ENCODE measurements around the gene ACAD10. TPM values are rescaled to one million over a fixed set of nuclear protein-coding genes. Genes with fewer than 3 reads are reported as not detected.
"Not testable (repeated sequence)": the region's sequence is repeated elsewhere in the genome, so short reads cannot be mapped to it uniquely, and the experiment has no call there.

ACAD10 gene
- 30.8 TPM for total RNA-seq
- long read RNA-seq, full-length matches to known transcripts: 23 of 55 reads
- long read RNA-seq, partial matches to known transcripts: 16 of 55 reads
- long read RNA-seq, other reads (novel, unspliced or antisense): 16 of 55 reads

DNA sequence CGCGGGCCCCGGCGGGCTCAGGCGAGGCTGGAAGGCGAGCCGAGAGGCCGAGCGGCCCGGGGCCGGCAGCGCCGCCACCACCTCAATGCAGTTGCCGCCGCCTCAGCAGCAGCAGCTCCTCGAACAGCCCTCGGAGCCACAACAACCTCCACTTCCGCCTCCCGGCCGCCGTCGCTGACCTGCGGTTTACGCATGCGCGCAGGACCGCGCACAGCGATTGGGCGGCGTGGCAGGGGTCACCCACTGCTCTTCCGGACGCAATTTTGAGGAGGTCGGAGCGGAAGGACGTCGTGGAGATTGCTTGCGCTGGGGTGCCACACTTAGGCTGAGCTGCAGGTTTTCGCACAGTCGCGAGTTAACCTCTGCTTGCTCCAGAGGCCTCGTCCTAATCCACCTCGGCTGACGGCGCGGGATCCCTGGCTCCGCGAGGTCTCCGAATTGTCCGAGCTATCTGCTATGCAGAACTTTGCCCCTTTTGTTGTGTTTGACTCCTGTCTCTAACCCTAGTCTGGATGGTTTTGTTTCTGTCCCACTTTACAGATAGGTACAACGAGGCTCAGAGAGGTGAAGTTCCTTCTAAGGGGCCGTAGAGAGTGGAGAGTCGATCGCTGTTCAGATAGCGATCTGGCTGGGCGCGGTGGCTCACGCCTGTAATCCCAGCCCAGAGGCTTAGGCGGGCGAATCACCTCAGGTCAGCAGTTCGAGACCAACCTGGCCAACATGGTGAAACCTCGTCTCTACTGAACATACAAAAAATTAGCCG is at the start of gene ACAD10, which contains the start of gene BRAP:
Gene ACAD10, plus strand, starts transcription at position 243 of the 763 bp plus-strand sequence. CDS start 6,657 bp downstream, outside the sequence.
Gene BRAP, minus strand, starts transcription at position 146 of the 763 bp plus-strand sequence. CDS start 164 bp downstream, outside the sequence.
- intact Hi-C loops (cut with DNase I): loop anchor here (2.0 kb wide), 1 partner anchor 87 kb away; the partner anchor contains the start of gene ATXN2
- DNase-seq (ENCODE audit: low spot score): peak; percentile 97

DNA sequence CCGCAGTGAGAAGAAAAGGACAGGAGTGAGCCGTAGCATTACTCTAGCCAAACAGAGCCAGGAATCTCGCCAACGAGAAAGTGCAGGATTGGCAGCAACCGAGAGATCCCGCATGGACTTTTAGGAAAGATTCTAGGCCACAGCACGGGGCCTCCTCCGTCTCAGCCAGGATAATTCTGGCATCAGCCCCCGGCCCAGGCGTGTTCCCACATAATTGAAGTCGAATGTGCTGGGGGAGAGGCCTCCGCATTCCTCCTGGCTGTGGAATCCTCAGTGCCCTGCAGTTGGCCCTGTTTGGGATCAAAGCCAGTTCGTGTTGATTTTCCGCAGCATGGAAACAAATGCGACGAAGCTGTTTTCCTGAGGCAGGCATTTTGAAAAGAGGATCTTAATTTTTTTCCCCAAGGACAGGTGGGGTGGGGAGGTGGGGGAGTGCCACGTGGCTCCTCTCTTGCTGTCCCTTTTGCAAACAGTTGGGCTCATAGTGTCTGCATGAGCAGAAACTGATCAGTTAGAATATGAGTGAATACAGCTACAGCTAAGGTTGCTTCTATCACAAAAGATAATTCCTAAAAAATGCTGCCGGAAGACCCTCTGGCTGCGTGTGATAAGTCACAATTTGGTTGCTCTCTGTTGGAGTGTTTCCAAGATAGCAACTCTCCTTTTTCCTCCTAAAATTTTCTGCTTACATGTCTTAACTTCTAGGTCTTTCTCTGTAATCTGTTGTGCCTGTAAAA is 49.5 kb upstream of the ACAD10 start:
- peak; percentile 75 for DNase-seq (ENCODE audit: low spot score)
- intact Hi-C loops (cut with DNase I): loop anchor here (5.0 kb wide), 1 partner anchor 39 kb away; the partner anchor contains the start of gene ATXN2

DNA sequence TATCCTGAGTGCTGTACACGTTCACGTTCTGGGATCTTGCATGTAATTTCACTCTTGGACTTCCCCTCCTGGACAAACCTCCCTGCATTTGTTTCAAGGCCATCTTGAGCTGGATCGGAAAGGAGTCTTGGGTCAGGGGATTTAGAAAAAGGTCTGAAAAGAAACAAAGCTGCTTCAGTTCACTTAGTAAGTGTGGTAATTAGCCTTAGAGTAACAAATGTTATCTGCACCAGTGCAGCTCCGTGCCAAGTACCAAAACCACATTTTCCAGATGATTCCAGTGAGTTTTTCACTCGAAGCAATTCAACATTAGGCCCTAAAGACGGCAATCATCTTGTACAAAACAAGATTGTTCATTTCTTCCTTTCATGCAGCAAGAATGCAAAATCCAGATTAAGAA is 47.3 kb upstream of the ACAD10 start:
- intact Hi-C loops (cut with DNase I): loop anchor here (5.0 kb wide), 1 partner anchor 41 kb away; the partner anchor contains the start of gene ATXN2

DNA sequence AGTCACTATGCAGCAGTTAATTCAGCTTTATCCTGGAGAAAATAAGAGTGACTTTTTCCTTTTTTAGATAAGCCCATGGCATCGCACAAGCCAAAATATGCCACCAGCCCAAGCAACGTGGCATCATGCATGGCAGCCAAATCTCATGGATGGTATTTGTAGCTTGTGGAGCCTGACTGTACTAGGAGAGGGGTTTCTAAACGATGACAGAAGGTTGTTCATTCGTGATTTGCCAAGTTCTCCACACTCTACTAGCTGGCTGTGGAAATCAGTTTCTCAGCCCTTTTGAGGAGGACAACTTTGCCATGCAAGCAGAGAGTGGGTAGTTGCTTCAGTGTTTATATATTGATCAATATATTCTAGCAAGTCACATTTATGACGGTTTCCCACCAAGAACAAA is 45.3 kb upstream of the ACAD10 start:
- intact Hi-C loops (cut with DNase I): no loop called here

More for the DNA sequence above, 47.3 kb upstream of the ACAD10 start:
- DNase-seq (ENCODE audit: low spot score): no peak

DNA sequence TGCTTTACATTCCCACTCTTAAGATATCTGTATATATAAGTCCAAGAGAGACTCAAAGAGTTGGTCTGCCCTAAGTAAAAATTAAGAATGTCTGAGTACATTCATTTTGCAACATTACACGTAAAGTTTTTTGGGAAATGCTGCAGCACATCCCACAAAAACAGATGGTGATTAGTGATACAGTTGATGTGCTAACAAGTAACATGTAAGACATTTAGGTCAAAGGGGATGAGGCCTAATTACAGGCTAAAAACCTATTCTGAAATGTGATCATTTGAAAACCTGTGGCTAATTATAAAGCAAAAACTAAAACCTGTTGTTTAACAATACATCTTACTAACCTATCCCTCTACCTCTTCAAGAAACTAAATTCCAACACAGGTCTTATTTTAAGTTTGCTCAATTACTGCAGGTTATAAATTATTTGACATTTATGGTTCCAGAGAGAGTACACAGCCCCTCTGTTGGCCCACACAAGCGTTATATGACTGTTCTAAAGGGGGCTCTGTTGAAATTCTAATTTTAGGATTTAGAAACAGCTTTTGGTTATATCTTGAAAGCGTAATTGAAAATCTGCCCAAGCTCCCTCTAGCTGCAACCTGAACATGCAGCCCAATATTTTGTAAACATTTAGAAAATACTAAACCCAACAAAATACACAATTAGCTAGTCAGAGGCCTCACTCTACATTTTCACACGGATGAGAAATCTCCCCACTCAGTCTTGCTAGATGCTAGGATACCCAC is 43.0 kb upstream of the ACAD10 start:
- intact Hi-C loops (cut with DNase I): no loop called here
- no peak for DNase-seq (ENCODE audit: low spot score)

More for the DNA sequence above, 45.3 kb upstream of the ACAD10 start:
- no peak for DNase-seq (ENCODE audit: low spot score)

DNA sequence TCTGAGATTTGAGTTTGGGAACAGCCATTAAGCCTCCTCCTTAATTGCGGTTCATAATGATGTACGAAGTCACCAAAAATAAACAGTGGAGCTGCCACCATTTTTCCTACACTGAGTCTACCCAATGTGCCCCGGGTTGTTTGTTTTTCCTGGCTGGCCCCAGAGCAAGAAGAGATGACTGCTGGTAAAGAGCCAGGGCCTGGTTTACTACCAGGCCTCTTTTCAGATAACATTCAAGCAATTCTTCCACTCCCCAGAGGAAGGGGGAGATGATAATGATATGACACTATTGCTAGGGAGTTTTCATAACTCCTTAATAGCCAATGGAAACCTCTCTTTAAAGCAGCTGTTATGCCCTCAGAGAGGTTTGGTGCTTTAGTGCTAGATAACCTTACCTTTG is 42.4 kb upstream of the ACAD10 start:
- DNase-seq (ENCODE audit: low spot score): no peak
- intact Hi-C loops (cut with DNase I): no loop called here

DNA sequence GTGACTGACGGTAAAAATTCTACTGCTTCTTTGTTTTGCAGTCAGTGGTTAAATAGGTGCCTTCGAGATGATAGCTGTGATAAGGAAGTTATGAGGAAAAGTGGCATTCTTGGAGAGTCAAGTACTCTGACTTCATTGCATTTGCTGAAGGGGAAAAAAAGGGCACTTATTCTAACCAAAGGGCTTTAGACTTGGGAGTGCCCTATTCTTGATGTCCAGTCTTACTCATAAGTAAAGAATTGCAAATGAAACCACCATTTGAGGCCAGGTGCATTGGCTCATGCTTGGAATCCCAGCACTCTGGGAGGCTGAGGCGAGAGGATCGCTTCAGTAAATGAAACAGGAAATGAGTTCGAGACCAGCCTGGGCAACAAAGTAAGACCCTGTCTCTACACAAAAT is 40.4 kb upstream of the ACAD10 start:
- intact Hi-C loops (cut with DNase I): no loop called here
- no peak for DNase-seq (ENCODE audit: low spot score)

DNA sequence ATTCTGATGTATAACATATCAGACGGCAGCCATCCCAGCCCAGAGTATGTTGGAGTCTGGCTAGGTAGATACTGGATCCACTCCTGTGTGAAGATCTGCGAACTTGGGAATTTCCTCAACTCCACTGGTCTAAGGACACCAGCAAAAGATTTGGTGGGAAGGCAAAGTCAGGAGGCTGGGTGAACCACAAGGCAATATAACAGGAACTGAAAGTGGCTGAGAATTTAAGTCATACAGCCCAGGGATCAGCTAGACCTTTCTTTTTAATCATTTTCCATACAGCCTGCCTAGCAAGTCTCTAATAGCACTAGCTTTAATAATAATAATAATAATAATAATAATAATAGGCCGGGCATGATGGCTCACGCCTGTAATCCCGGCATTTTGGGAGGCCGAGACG is 34.9 kb upstream of the ACAD10 start:
- DNase-seq (ENCODE audit: low spot score): no peak
- intact Hi-C loops (cut with DNase I): no loop called here

DNA sequence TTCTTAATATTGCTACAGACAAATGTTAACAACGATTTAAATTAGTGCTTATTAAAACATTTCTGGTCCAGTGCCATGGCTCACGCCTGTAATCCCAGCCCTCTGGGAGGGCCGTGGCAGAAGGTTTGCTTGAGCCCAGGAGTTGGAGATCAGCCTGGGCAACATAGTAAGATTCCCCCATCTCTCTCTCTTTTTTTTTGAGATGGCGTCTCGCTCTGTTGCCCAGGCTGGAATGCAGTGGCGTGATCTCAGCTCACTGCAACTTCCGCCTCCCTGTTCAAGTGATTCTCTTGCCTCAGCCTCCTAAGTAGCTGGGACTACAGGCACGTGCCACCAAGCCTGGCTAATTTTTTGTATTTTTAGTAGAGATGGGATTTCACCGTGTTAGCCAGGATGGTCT is 33.3 kb upstream of the ACAD10 start:
- DNase-seq (ENCODE audit: low spot score); intact Hi-C loops (cut with DNase I): not testable (repeated sequence)

DNA sequence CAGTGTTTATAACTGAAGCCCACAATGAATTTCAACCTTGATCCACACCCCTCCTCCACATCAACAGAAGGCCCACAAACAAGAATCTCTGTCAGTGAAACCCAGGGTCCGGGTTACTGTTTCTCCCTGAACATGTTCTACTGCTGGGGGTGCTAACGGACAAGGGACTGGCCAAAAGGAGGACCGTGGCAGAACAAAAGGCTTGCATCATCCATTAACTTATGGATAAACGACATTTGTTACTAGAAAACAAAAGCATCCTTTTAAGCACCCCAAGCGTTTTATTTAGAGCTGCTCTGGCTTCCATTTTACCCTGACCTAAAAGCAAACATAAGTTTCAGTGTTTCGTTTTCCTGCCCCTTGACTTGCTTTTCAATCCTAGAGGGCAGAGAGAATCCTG is 32.3 kb upstream of the ACAD10 start:
- intact Hi-C loops (cut with DNase I): no loop called here
- DNase-seq (ENCODE audit: low spot score): no peak

DNA sequence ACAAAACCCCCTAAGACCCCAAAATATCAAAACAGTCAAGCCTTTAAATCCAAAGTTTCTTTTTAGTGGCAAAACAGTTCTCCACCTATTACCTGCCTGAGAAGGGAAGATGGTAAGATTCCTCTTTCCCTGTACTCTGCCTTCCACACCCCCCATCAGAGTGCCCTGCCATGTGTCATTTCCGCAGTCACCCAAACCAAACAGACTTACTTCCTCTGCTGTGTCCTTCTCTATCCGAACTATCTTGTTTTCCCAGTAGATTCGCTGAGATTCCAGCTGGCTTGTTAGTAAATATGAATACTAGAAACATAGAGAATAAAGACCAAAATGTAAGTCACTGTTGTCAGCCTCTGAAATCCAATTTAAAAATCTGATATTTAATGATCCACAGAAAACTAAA is 30.5 kb upstream of the ACAD10 start:
- no peak for DNase-seq (ENCODE audit: low spot score)
- intact Hi-C loops (cut with DNase I): no loop called here

DNA sequence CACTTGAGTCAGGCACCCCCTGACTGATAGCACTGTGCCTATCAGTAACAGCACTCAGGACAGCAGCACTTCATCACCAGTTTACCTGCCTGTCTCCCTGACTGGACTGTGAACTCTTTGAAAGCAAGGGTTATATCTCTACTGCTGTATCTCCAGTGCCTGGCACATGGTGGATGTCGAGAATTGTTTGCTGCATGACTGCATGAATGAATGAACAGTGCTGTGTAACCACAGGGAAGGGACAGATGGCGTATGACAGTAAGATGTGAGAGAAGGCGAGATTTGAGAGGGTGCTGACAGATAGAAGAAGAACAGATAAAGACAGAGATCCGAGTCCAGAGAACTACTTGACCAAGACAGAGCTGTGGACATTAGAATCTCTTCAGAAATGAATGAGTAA is 29.8 kb upstream of the ACAD10 start:
- DNase-seq (ENCODE audit: low spot score): no peak
- intact Hi-C loops (cut with DNase I): no loop called here

DNA sequence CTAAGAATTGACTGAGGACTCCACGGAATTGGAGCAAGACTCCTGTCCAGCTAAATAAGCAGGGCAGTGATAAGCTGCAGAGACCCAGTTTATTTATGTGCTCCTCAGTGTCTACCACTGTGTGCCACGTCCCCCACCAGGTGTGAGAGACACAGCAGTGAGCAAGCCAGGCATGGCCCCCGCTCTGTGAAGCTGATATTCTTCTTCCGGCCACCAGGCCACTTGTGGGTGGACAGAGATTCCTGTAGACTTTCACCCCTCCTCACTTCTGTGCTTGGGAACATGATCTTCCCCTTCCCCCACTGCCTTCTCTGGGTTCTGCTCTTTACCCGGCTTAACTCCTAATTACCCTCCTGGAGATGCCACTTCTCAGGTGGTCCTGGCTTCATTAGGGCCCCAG is 21.4 kb upstream of the ACAD10 start:
- no peak for DNase-seq (ENCODE audit: low spot score)
- intact Hi-C loops (cut with DNase I): no loop called here

DNA sequence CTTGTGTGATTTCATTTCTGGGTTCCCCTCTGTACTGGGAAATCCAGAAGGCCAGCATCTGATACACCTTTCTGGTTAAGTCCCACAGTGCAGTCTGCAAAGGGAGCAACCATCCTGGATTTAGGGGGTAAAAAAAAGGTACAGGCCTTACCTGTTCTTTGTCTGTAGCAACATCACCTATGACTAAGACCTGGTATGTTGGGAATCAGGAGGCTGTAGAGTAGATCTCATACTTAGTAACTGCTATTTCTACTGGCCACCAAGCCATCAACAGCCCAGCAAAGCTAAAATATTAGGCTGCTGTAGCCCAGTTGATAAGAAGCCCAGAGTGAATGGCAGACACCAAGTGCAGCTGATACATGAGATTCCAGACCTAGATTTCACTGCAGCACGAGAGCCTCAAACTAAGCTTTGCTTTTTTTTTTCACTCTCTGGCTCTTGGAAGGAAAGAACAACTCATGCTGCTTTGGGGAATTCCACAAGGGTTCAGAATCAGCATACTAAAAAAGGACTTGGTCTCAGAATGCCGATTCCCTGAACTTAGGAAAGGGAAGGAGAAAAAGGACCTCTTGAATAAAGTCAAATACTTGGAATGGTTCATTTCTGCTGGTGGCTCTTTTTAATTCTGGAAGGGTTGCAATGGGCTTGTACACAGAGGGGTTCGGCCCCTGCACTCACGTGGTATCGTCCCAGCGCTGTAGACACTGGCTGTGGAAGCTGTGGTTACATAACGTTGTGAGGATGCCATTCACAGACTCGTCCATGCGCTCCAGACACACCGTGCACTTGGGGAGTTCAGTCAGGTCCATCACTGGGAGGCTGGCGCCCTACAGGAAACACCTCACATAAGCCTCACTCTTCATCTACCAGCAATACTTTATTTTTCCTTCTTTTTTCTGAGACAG is 20.6 kb upstream of the ACAD10 start:
- intact Hi-C loops (cut with DNase I): no loop called here
- DNase-seq (ENCODE audit: low spot score): no peak

DNA sequence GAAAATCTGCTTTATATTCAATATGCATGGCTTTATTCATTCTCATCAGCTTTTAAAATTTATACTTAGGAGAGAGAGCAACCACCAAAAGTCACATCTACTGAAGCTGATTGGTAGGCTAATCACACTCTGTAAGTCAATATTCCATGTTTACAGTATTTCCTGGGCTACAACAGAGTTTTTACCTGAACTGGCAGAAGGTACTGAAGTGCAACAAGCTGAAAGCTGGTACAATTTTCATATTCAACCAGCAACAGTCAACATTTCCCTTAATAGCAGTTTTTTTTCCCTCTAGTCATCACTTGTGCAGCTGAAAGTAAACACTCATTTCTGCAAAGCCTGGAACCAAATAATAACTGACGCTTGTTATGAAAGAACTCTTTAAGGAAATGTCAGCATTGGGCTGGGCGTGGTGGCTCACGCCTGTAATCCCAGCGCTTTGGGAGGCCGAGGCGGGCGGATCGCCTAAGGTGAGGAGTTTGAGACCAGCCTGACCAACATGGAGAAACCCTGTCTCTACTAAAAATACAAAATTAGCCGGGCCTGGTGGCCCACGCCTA is 13.0 kb upstream of the ACAD10 start:
- no peak for DNase-seq (ENCODE audit: low spot score)
- intact Hi-C loops (cut with DNase I): loop anchor here (10.0 kb wide), 1 partner anchor 148 kb away; no protein-coding TSS in a partner anchor

DNA sequence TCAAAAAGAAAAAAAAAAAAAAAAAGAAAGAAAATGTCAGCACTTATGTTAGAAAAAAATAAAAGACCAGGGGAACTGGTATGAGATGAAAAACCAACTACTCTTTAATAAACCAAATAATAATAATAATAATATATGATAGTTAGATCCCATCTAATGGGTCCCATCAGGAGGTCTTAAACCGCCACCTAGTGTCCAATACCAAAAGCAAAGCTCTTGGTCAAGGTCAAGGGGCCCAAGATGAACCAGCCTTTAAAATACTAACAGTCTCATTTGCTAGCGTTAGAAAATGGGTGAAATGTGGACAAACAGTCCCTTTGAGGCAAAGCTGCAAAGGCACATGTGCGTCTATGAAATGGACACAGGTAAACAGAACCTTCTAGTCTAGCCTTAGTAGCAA is 12.3 kb upstream of the ACAD10 start:
- DNase-seq (ENCODE audit: low spot score): no peak
- intact Hi-C loops (cut with DNase I): loop anchor here (10.0 kb wide), 1 partner anchor 149 kb away; no protein-coding TSS in a partner anchor

DNA sequence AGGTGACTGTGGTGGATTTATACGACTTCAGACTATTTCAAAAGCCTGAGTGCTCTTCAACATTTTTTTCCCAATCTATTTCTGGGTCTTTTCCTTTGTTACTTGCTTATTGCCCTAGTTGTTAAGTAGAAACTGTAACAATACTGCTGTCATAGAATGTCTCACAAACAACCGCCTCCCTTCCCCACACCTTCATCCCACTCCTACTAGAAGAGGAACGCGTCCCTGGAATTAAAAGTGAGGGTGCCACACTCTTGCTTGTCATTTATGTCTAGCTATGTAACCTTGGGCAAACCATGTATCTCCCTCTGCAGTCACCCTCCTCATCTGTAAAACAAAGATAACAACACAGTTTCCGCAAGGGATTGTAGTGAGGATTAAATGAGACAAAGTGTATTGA is 8.7 kb upstream of the ACAD10 start:
- DNase-seq (ENCODE audit: low spot score): no peak
- intact Hi-C loops (cut with DNase I): loop anchor here (10.0 kb wide), 1 partner anchor 152 kb away; no protein-coding TSS in a partner anchor

DNA sequence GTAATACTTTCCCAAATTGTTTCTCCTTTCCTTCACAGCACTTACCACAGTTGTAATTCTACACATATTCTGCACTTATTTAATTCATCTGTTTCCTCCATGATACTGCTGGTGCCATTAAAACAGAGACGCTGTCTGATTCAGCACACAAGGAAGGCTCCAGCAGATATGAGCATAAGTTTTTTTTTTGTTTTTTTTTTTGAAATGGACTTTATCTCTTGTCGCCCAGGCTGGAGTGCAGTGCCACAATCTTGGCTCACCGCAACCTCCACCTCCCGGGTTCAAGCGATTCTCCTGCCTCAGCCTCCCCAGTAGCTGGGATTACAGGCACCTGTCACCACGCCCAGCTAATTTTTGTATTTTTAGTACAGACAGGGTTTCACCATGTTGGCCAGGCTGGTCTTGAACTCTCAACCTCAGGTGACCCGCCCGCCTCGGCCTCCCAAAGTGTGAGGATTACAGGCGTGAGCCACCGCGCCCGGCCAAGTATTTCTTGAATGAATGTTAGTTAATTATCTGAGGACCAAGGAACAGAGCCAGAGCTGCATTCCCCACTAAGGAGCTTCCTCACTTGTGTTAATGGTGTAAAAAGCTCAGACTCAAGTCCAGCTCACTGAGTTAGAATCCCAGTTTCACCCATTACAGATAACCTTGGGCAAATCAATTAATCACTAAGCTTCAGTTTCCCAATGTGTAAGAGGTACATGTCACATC is 1.2 kb upstream of the ACAD10 start:
- DNase-seq (ENCODE audit: low spot score); intact Hi-C loops (cut with DNase I): not testable (repeated sequence)

Measured in cardiac septum (tissue), 1 donor.